ENCODE results near the gene SMOC1. TPM values are rescaled to one million over a fixed set of nuclear protein-coding genes. Genes with fewer than 3 reads are reported as not detected.

The SMOC1 gene
- total RNA-seq, 1 experiment from 2014 or later: 0.68 TPM

DNA sequence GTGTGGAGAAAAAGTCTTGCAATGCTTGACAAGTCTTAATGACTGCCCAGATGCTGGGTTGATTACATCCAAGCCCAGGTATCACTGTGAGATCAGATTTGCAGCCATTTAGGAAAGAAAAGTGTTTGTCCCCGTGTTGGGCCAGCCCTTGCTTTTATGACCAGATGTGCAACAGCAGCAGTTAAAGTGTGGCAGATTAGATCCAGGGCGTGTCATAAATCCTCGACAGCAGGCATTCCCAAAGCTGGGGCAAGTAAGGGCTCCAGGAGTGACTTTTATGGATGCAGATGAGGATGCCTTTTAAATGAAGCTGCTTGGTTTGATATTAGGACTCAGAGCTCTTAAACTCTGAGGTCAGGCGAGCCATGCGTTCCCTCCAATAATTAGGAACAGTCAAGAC, 1.7 kb downstream of the SMOC1 start:
- Histone ChIP-seq H2BK120ac (ENCODE audit: low read depth, low read length, poor library complexity, severe bottlenecking) (no peak overlapping the region), H4K5ac (ENCODE audit: insufficient read length, low read depth, low read length) (no peak overlapping the region), H3K23ac (ENCODE audit: insufficient read length, low read depth, low read length) (no peak overlapping the region), H3K4ac (ENCODE audit: low read depth, low read length) (no peak overlapping the region), H3K27ac (ENCODE audit: insufficient read length, low read depth, low read length) (no peak overlapping the region), H3K4me2 (ENCODE audit: insufficient read depth, insufficient read length, low read length) (no peak overlapping the region), H3K9me3 (ENCODE audit: control insufficient read depth, low read depth, low read length) (no peaks in the 10 kb centered on the region), H4K91ac (ENCODE audit: insufficient read length, low read depth, low read length) (no peak overlapping the region), H3K23me2 (ENCODE audit: insufficient read length, low read depth, low read length, poor library complexity, severe bottlenecking) (peaks cover 8% of the 10 kb centered on the region), H3K27me3 (ENCODE audit: insufficient read depth, low read length) (peaks cover 9% of the 10 kb centered on the region; the same call in 1 of the 2 replicates), H3T11ph (ENCODE audit: low read length) (no peak overlapping the region), H4K20me1 (ENCODE audit: control insufficient read depth, insufficient read depth, insufficient read length) (no peaks in the 10 kb centered on the region), H4K8ac (replicated peaks; ENCODE audit: insufficient read length, low read depth, low read length) (no peak overlapping the region), H3K9ac (ENCODE audit: extremely low read depth, insufficient read length, low read length) (no peak overlapping the region), H2AK5ac (ENCODE audit: insufficient read length, low read length) (no peak overlapping the region), H3K79me2 (ENCODE audit: insufficient read depth, low read length) (no peaks in the 10 kb centered on the region), H2BK20ac (ENCODE audit: low read depth, low read length, poor library complexity, severe bottlenecking) (no peak overlapping the region), H3K79me1 (ENCODE audit: insufficient read depth, low read depth, low read length, poor library complexity, severe bottlenecking) (no peaks in the 10 kb centered on the region), H3K14ac (ENCODE audit: insufficient read depth, low read length) (no peak overlapping the region), H2AFZ (ENCODE audit: low read length) (no peak overlapping the region), H2BK5ac (ENCODE audit: insufficient read length, low read length) (no peak overlapping the region), H3K56ac (ENCODE audit: insufficient read length, low read depth, low read length) (no peak overlapping the region), H2BK15ac (ENCODE audit: low read depth, low read length) (no peak overlapping the region), H3K4me1 (ENCODE audit: insufficient read depth, low read length) (no peaks in the 10 kb centered on the region), H3K18ac (ENCODE audit: insufficient read length, low read depth, low read length) (no peak overlapping the region), H2BK12ac (ENCODE audit: insufficient read length, low read depth, low read length) (no peak overlapping the region)
- Mint-ChIP-seq H3K36me3 (ENCODE audit: insufficient read depth in 1 of 3, low read depth in 3 of 3) (no peaks in the 10 kb centered on the region), H3K27ac (no peak overlapping the region; a peak in 1 of 7 replicates), H3K9me3 (no peaks in the 10 kb centered on the region; a peak in 1 of 5 replicates), H3K4me1 (peaks cover 13 to 30% of the 10 kb centered on the region in 2 experiments), H3K27me3 (ENCODE audit: low read depth) (peaks cover 66% of the 10 kb centered on the region), H3K4me3 (no peak overlapping the region; a peak in 2 of 5 replicates)
- TF ChIP-seq, protein P1, sequence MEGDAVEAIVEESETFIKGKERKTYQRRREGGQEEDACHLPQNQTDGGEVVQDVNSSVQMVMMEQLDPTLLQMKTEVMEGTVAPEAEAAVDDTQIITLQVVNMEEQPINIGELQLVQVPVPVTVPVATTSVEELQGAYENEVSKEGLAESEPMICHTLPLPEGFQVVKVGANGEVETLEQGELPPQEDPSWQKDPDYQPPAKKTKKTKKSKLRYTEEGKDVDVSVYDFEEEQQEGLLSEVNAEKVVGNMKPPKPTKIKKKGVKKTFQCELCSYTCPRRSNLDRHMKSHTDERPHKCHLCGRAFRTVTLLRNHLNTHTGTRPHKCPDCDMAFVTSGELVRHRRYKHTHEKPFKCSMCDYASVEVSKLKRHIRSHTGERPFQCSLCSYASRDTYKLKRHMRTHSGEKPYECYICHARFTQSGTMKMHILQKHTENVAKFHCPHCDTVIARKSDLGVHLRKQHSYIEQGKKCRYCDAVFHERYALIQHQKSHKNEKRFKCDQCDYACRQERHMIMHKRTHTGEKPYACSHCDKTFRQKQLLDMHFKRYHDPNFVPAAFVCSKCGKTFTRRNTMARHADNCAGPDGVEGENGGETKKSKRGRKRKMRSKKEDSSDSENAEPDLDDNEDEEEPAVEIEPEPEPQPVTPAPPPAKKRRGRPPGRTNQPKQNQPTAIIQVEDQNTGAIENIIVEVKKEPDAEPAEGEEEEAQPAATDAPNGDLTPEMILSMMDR (conservative IDR thresholded peaks at IDR 0.05): no peak
- DNase-seq: no peak
- WGBS (ENCODE audit: extremely low coverage, insufficient read length, low lambda C conversion rate): no CpG with 5 or more reads among the region's 5 CpGs

All from H9 (cell line).